Colonic mucosa (tissue), 4 donors: ENCODE measurements around the gene TOPBP1. TPM values are rescaled to one million over a fixed set of nuclear protein-coding genes. Genes with fewer than 3 reads are reported as not detected.
A peak's percentile ranks its signal among the peaks of the same experiment; 100 is the strongest.

ENCODE experiments used
- DNase-seq: peaks from one replicate; pipeline ENCODE4 v3.0.0-alpha.2; 2020
- H3K27ac ChIP-seq: fragments of 200-600 bp; one replicate; pipeline ENCODE4 v1.8.0; 2021
- H3K27me3 ChIP-seq: fragments of 200-600 bp; one replicate; pipeline ENCODE4 v1.8.0; 2021
- H3K36me3 ChIP-seq: fragments of 200-600 bp; one replicate; pipeline ENCODE4 v1.8.0; 2021
- H3K4me1 ChIP-seq: fragments of 200-600 bp; one replicate; pipeline ENCODE4 v1.8.0; 2021; ENCODE audit warnings: mild to moderate bottlenecking
- H3K4me3 ChIP-seq: fragments of 200-600 bp; one replicate; pipeline ENCODE4 v1.8.0; 2021
- H3K9ac ChIP-seq, 2 donors: one replicate each; pipeline ENCODE4 v1.7.0; 2013; ENCODE audit warnings: control low read depth in 2 of 2, low read depth in 2 of 2, low read length in 2 of 2
- H3K9me3 ChIP-seq: fragments of 200-600 bp; one replicate; pipeline ENCODE4 v1.8.0; 2021
- CTCF ChIP-seq: fragments of 200-600 bp; IDR thresholded peaks from one replicate; pipeline ENCODE4 v1.8.0; 2022; ENCODE audit warnings: antibody characterized with exemption, mild to moderate bottlenecking
- intact Hi-C: fragments of 100-400 bp; cut with DNase I; formaldehyde crosslinking; loops from one replicate; pipeline ENCODE4 v1.14.1; 2022
- total RNA-seq, 2 donors: library from RNA; stranded (reverse); fragmentation: NEBNext Ultra II Directional in 1 of 2; extraction: Animal tissue kit (Norgen Biotek cat#: 25700) in 1 of 2; gene quantifications; one replicate each; pipeline ENCODE4 v1.2.1, GENCODE V29; 2021
- donor health status: healthy.
- donor health status: DM: no; HTN: no; CAD: no.
- donor health status: DM: no; HTN: no; CAD: no.

The TOPBP1 gene
- total RNA-seq, 2 donors from 2014 or later, result 21.7 to 34.6 TPM

DNA sequence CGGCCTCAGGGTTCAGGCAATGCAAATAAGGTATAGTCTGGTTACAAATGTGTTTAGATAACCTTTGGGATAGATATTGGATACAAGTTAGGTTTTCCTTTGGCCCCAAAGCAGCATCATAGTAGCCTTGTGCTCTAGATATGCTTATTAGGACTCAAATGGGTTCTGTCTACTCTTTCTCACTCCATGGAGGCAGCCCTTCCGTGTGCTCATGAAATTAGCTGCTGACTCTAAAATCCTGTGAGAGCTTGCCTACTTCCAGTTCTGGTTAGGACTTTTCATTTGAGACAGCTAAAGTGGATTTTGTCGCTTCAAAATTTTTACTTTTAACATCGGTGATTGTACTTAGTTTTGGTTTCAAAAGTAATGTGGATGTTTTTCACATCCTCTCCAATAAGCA is 86.7 kb downstream of the TOPBP1 start:
- no peaks in the 10 kb centered on the region for H3K9me3 ChIP-seq
- no peaks in the 10 kb centered on the region for H3K27me3 ChIP-seq
- intact Hi-C loops, result loop anchor here (10.0 kb wide), 1 partner anchor 110 kb away; no protein-coding TSS in a partner anchor
- H3K36me3 ChIP-seq, result peaks cover 5% of the 10 kb centered on the region
- peak overlapping the region; percentile 98 to 99 for H3K9ac ChIP-seq
- peak overlapping the region; percentile 88 for H3K27ac ChIP-seq
- TF ChIP-seq CTCF, result no peak
- H3K4me3 ChIP-seq, result peak overlapping the region; percentile 57
- peaks cover 18% of the 10 kb centered on the region for H3K4me1 ChIP-seq
- no peak for DNase-seq

- Histone ChIP-seq H3K9me3 (no peaks in the 10 kb centered on the region), H3K4me1 (peaks cover 18% of the 10 kb centered on the region), H3K9ac (peak overlapping the region; percentile 98 to 99), H3K27me3 (no peaks in the 10 kb centered on the region), H3K27ac (peak overlapping the region; percentile 88), H3K4me3 (peak overlapping the region; percentile 57), H3K36me3 (peaks cover 5% of the 10 kb centered on the region)
- no peak for TF ChIP-seq CTCF
- DNase-seq, result peak; percentile 74
- intact Hi-C loops, result loop anchor here (10.0 kb wide), 1 partner anchor 110 kb away; no protein-coding TSS in a partner anchor
These were observed 87.4 kb downstream of the TOPBP1 start for GRCh38 chr3:133574260-133574881.

DNA sequence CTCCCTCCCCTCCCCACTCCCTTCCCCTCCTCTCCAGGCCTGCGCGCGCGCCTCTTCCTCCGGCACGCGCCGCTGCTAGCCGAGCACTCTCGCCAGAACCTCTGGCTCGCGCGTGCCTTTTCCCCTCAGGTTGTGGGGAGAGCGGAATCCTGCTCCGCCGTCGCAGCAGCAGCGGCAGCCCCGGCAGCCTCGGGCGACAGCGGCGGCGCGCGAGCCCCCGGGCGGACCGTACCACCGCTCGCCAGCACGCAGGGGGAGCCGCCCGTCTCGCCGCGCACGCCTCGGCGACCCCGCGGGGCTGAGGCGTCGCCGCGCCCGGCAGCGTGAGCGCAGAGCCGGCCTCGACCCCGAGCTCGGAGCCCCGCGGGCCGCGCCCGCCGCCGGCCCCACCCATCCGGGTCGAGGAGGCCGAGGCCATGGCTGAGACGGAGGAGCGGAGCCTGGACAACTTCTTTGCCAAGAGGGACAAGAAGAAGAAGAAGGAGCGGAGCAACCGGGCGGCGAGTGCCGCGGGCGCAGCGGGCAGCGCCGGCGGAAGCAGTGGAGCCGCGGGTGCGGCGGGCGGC is 88.0 kb downstream of the TOPBP1 start, which contains the start of gene CDV3:
Gene CDV3, plus strand, starts transcription at position 58 of the 566 bp plus-strand sequence. Its CDS starts 359 bp downstream, at position 417.
- Histone ChIP-seq H3K36me3 (no peaks in the 10 kb centered on the region), H3K9me3 (no peaks in the 10 kb centered on the region), H3K27me3 (no peaks in the 10 kb centered on the region), H3K9ac (peak within 1 kb of the TSS; percentile 98 to 99), H3K4me3 (peak within 1 kb of the TSS; percentile 57), H3K4me1 (peaks cover 13% of the 10 kb centered on the region), H3K27ac (peak within 1 kb of the TSS; percentile 92)
- intact Hi-C loops, result loop anchor here (10.0 kb wide), 1 partner anchor 109 kb away; no protein-coding TSS in a partner anchor
- no peak for TF ChIP-seq CTCF
- peak; percentile 44 for DNase-seq

DNA sequence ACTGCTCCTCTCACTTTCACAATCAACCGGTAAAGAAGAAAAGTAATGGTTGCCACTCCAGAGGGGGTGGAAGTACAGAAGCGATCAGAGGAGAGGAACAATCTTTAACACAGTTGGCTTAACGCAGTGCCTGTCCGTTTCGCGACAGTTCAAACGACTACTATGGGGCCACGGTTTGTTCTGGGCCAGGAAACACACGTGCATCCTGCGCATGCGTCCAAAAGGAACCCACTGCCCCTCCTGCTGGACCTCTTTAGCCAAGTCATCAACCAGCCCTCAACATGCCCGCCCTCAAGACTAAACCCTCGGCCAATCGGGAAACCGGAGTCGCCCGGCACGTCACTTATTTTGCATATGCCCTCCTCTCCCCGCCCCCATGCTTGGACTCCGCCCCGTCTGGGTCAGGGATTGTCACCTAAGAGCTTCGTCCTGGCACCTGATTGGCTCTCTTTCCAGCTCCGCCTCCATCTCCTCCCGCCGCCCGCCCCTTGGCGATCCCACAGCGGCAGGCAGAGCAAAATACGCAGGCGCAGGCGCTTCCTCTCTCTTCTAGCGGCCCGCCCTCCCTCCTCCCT is 88.6 kb downstream of the TOPBP1 start:
- Histone ChIP-seq H3K4me3 (peak overlapping the region; percentile 57), H3K4me1 (peaks cover 8% of the 10 kb centered on the region), H3K36me3 (no peaks in the 10 kb centered on the region), H3K27ac (peak overlapping the region; percentile 92), H3K9ac (peak overlapping the region; percentile 36 to 73), H3K9me3 (no peaks in the 10 kb centered on the region), H3K27me3 (no peaks in the 10 kb centered on the region)
- no peak for TF ChIP-seq CTCF
- intact Hi-C loops, result loop anchor here (10.0 kb wide), 1 partner anchor 108 kb away; no protein-coding TSS in a partner anchor
- DNase-seq, result peak; percentile 100

- H3K27ac ChIP-seq, result peak overlapping the region; percentile 92
- no peak for TF ChIP-seq CTCF
- no peak for DNase-seq
- H3K4me1 ChIP-seq, result peaks cover 6% of the 10 kb centered on the region
- peak overlapping the region; percentile 18 for H3K4me3 ChIP-seq
- no peaks in the 10 kb centered on the region for H3K9me3 ChIP-seq
- no peaks in the 10 kb centered on the region for H3K36me3 ChIP-seq
- no peaks in the 10 kb centered on the region for H3K27me3 ChIP-seq
- peak overlapping the region; percentile 36 to 73 for H3K9ac ChIP-seq
- intact Hi-C loops, result loop anchor here (10.0 kb wide), 1 partner anchor 108 kb away; no protein-coding TSS in a partner anchor
These were observed 89.3 kb downstream of the TOPBP1 start for GRCh38 chr3:133572158-133573053.
